Activated T-helper 1 cell treated with anti-CD3 and anti-CD28 coated beads, Interleukin-2, amount 50 U/mL, for 16 hours (primary cell): Measurements from ENCODE around the gene SDF4.
"Not testable (repeated sequence)": the region's sequence is repeated elsewhere in the genome, so short reads cannot be mapped to it uniquely, and the experiment has no call there.

Experiments used
- DNase-seq, 2 donors: peaks; one replicate each; pipeline ENCODE4 v3.0.0-alpha.2; 2020; ENCODE audit warnings: low read depth in 1 of 2, low spot score in 1 of 2

SDF4 gene

DNA sequence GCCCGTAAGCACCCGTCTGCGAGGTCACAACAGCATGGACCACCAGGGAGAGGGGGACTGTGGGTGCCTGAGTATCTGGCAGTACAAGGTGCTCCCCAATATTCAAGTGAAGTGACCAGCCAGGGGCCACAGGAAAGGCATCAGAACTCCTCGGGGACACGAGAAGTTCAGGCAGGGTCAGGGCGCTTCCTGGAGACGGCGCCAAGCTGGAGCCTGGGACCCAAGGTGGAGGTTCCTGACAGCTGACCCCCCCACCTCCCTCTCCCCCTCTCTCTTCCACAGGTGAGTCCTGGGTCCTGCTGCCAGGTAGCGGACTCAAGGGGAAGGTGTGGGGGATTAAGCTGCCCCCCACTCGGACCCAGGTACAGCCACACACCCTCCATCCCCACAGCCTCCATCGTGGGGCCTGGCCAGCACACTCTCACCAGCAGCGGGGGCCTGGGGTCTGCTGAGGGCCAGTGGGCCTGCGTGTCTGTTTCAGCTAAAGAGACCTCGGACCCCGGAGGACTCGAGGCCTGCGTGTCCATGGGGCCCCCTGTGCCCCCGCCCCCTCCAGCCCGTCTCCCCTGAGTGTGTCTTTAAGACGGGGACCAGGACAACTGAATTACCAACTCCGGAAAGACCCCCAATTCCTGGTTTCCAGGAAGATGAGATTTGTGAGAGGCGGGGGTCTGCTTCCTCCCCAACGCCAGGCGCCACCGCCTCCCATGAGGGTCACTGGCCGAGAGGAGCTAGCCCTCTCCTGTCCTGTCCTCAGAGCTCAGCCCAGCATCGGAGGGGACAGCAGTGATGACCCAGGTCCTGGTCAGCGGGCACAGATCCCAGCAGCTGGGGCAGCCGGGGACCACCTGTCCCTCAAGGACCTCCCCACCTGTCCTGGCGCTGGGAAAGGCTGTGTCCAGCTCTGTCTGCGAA is 31.6 kb downstream of the SDF4 start:
- no peak for DNase-seq

DNA sequence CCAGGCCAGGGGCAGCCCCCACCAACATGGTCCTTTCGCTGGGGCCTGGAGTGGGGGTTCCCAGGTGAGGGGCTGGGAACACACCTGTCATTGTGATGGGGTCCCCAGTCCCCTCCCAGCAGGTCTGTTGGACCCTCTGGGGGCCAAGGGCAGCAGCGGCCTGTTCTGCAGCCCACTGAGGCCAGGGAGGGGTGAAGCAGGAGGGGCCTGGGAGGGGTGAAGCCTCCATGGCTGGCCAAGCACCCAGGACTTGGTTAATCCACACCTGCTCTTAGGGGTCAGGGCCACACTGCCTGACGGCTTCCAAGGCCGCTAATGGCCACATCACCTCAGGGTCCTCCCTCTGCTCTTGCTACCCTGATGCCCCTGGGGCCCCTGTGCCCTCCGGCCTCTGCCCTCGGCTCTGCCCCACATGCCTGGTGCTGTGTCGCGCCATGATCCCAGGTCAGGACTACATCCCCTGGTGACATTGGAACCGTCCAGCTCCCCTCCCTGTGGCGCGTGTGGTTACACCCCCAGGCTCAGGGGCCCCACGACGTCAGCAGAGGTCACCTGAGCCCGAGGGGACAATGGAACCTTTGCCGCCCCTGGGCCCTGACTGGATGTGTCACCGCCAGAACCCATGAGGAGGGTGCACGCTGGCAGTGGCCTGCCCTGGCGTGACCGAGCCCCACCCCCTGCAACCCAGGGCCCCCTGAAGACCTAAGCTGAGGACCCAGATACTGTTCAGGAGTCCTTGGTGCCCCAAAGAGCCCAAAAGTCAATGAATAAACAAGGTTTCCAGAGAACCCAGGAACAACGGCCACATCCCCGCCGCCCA is 32.5 kb downstream of the SDF4 start:
- DNase-seq, result no peak

DNA sequence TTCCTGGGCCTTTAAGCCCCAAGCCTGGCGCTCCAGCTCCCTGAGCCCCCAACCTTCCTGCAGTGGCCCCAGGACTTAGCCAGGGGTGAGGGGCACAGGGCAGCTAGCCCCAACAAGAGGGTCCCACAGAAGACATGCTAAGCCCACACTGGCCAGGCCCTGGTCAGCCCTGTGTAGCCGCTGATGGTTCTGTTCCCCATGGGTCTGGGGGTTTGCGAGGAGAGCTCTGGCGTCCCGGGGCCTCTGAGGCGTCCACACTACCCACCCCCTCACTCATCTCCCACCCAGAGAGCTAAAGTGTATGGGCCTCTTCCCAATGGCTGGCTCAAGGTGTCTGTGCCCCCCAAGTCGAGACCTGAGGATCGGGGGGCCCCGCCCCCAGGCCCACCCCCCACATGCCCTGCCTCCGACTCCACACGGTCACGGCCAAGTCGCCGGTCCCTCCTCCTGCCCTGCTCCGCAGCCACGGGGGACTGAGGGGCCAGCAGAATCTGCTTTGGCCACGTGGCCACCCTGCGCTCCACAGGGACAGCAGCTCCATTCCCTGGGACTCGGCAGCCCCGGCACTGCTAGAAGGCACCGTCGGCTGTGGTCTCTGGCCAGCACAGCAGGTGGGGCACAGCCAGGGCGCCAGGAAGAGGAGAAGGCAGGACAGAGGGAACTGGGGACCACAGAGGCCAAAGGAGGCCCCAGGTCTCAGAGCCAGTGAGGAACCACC is 33.2 kb downstream of the SDF4 start:
- no peak for DNase-seq

DNA sequence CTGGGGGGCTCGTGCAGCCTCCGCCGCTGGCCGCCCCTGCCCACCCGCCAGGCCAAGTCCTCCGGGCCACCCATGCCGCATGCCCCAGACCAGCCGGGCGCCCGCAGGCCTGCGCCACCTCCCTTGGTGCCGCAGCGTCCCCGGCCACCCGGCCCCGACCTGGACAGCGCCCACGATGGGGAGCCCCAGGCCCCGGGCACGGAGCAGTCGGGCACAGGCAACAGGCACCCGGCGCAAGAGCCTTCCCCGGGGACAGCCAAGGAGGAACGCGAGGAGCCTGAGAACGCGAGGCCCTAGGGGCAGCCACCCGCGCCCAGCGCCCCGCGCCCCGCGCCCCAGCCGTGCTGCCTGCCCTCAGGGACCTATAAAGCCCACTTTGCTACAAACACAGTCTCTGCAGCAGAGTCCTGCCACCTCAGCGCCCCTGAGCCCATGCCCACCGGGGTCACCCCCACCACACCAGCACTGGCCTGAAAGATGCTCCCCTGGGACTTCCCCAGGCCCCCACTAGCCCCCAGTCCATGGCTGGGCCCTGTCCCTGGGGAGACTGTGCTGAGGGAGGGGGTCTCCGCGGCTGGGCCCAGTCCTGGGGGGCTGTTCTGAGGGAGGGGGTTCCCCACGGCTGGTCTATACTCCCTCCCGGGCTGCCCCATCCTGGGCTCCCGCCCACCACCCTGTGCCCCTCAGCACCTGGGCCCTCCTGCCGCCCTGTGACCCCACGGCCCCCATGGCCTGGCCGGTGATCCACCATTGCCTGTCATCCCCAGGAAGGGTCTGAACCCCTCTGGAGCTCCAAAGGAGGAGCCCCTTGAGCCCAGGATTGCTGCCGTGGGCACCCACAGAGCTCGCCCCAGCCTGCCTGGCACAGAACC is 34.0 kb downstream of the SDF4 start:
- DNase-seq, result no peak

DNA sequence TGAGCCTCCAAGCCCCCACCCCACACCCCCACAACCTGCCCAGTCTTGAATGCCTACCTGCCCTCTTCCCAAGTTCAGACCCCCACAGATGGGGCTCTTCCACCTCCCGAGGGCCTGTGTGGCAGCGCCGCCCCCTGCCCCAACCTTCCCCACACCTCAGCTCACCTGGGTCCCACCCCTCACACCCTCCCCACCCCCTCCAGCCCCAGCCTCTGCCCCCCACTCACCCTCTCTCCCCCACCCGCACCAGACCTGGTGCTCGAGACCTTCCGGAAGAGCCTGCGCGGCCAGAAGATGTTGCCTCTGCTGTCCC is 34.7 kb downstream of the SDF4 start:
- no peak for DNase-seq

DNA sequence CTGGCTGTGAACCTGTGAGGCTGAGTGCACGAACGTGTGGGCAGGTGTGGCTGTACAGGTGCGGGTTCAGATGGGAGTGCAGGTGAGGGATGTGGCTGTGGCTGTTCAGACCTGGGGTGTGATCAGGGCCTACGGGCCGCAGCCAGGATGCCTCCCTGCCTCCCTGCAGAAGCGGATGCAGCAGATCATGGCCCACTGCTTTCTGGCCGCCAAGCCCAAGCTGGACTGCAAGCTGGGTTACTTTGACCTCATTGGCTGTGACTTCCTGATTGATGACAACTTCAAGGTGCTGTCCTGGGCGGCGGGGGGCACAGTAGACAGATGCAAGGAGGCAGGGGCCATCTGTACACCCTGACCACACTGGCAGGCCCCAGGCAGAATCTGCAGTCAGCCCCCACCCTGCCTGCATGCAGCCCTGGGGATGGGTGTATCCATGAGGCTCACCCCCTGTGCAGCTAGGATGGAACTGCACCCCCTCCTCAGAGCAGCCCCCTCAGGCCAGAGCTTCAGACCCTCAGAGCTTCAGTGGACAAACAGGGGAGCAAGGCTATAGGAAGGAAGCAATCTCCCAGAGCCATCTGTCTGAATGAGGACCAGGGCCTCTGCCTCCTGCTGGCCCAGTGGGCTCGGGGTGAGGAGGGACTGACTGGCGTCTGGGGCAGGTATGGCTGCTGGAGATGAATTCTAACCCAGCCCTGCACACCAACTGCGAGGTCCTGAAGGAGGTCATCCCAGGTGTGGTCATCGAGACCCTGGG is 35.2 kb downstream of the SDF4 start:
- no peak for DNase-seq

DNA sequence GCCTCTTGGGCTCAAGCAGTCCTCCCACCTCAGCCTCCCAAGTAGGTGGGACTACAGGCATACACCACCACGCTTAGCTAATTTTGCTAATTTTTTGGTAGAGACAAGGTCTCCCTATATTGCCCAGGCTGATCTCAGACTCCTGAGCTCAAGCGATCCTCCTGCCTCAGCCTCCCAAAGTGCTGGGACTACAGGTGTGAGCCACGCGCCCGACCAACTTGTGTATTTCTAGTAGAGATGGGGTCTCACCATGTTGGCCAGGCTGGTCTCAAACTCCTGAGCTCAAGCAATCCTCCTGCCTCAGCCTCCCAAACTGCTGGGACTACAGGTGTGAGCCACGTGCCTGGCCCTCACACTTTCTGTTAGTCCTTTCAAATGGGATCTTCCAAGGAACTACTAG is 36.1 kb downstream of the SDF4 start:
- DNase-seq, result not testable (repeated sequence)

DNA sequence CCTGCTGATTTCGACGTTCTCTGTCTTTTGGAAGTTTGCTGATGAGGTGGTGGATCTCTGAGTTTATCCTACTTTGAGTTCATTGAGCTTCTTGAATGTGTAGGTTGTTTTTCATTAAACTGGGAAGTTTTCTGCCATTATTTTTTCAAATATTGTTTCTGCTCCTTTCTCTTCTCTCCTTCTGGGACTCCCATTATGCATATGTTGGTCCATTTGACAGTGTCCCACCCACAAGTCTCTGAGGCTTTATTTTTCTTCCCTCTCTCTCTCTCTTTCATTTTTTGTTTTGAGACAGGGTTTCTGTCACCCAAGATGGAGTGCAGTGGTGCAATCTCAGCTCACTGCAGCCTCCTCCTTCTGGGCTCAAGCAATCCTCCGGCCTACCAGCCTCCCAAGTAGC is 37.1 kb downstream of the SDF4 start:
- no peak for DNase-seq

DNA sequence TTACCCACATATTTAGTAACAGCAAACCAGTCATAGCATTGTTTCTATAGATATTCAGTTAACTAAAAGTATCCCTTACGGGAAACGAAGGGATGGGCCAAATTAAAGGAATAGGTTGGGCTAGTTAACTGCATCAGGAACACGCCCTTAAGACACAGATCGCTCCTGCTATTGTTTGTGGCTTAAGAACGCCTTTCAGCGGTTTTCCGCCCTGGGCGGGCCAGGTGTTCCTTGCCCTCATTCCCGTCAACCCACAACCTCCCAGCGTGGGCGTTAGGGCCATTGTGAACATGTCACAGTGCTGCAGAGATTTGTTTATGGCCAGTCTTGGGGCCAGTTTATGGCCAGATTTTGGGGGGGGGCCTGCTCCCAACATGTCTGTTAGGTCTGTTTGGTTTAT is 40.1 kb downstream of the SDF4 start:
- DNase-seq, result no peak

DNA sequence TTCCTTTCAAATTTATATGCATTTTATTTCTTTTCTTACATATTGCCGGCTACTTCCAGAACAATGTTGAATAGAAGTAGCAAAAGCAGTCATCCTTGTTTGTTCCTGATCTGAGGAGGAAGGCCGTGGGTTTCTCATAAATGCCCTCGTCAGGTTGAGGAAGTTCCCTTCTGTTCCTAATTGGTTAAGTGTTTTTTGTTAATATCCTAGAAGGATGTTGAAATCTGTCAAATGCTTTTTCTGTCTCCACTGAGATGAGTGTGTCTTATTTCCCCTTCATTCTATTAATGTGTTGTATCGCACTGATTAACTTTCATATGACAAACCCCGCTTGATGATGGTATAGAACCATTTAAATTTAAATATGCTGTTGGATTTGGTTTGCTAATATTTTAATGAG is 42.7 kb downstream of the SDF4 start:
- no peak for DNase-seq

DNA sequence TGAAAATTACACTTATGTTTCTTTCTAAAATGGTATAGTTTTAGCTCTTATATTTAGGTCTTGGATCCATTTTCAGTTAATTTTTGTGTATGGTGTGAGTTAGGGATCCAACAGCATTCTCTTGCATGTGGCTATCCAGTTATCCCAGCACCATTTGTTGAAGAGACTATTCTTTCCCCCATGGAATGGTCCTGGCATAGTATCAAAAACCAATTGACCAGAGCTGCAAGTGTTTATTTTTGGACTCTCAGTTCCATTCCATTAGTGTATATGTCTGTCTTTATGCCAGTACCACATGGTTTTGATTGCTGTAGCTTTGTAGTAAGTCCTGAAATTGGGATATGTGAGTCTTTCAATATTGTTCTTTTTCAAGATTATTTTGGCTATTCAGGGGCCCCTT is 43.9 kb downstream of the SDF4 start:
- no peak for DNase-seq

DNA sequence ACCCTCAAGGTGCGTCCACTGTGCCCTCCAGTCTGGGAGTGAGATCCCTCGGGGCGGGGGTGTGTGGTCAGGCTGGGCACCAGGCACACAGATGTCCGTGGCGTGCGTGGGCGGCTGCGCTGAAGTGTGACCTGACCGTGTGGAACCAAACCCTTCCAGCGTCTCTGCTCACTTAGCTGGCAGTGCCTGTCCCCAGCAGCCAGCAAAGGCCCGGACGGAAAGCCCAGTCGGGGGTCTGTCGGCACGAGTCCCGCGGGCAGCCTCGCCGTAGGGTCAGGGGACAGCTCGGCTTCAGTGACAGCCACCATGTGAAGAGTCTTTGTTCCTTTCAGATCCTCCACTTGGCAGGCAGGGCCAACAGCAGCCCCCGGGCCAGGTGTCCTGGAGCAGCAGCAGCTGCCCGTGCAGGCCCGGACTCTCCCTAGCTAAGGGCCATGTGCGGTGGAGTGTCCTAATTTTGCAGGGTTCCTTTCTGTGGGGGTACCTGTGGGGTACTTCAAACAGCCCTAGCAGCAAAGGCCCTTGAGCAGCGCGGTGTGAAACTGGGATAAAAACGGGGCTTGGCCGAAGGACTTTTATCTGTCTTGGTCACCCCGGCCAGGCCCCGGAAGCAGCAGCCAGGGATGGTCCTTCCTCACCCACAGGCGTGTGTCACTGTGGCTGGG is 46.6 kb downstream of the SDF4 start:
- DNase-seq, result no peak

DNA sequence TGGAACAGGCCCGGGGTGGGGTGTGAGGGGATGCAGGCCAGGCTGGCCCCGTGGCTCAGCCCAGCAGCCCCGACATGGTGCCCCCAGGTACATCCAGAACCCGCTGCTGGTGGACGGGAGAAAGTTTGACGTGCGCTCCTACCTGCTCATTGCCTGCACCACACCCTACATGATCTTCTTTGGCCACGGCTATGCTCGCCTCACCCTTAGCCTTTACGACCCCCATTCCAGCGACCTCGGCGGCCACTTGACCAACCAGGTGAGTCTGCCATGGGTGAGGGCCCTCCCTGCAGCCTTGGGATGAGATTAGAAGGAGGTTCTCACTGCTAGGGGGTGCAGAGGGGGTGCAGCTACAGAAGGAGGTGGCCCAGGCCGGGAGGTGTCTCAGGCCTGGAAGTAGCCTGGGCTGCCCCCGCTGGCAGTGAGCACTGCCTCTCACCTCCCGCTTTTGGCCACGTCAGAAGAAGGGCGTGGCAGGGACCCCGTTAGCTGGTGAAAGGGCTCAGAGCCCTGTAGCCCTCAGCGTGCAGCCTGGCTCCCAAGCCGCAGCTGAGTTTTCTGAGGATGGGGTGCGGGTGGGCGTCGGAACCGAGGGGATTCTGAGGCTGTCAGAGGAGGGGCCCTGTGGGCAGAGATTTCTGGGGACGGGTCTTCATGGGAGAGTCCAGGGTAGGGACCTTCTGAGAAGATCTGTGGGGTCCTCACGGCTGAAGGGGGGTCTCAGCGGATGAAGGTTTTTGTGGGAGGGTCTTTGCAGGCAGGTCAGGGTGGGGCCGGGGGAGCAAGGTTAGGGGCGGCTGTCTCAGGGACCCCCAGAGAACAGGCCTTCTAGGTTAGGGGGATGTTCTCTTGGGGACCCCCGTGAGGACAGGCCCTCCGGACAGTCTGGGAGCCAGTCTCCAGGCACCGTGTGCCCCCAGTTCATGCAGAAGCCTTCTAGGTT is 47.7 kb downstream of the SDF4 start:
- no peak for DNase-seq

DNA sequence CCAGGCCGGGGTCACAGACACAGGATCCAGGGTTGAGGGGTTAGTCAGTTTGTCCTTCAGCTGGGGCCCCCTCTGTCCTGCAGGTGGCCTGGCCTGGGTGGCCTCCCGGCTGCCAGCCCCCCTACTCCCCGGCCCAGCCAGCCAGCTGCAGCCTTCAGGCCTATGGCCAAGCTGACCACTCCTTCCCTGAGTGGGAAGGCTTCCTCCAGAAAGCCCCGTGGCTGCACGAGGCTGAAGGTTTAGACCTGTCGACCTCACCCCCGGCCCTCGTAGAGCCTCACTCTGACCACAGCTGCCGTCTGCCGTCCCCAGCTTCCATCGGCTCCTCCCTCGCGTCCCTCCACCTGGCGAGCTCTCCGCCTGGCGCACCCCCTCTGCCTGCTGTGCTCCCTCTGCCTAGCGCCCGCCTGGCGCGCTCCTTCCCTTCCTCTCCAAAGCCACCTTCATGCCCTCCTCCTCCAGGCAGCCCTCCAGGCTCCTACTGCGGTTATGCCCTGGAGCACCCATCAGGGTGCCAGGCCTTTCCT is 48.5 kb downstream of the SDF4 start:
- DNase-seq, result no peak

DNA sequence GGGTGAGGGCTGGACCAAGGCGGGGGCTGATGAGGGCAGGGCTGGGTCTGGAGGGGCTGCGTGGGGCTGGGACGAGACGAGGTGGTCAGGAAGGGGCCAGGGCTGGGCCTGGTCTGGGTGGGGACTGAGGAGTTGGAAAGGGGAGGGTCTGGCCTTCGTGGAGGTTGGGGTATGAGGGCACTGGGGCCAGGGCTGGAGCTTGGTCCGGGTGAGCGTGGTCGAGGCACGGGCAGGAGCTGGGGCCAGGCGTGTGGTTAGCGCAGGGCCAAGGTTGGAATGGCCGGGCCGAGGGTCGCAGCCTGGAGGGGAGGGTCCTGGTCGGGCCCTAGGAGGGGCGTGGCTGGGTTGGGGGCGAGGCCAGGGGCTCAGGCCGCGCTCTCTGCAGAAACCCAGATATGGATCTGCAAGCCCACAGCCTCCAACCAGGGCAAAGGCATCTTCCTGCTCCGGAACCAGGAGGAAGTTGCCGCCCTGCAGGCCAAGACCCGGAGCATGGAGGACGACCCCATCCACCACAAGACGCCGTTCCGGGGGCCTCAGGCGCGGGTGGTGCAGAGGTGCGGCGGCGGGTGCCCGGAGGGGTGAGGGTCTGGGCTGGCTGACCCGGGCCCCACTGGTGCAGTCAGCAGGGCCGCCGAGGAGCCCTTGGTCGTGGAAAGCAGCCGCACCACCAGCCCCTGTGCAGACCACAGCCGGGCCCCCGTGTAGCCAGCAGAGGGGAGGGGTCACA is 49.1 kb downstream of the SDF4 start:
- no peak for DNase-seq

DNA sequence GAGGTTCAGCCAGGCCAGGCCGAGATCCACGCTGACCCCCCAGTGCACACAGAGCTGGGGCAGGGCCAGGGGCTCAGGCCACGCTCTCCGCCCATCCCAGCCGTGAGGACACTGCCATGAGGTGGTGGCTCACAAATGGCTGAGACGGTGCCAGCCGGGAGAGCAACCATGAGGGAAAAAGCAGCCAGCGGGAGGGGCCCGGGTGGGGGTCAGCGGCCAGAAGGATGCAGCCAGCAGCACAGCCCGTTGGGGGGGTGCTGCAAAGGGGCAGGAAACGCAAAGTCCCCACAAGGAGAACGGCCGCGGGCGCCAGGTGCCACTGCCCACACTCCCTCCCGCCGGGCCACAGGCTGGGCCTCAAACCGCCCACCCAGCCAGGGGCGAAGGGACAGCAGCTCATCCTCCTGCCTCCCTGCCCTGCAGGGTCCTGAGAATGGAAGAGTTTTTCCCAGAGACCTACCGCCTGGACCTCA is 49.8 kb downstream of the SDF4 start:
- no peak for DNase-seq

DNA sequence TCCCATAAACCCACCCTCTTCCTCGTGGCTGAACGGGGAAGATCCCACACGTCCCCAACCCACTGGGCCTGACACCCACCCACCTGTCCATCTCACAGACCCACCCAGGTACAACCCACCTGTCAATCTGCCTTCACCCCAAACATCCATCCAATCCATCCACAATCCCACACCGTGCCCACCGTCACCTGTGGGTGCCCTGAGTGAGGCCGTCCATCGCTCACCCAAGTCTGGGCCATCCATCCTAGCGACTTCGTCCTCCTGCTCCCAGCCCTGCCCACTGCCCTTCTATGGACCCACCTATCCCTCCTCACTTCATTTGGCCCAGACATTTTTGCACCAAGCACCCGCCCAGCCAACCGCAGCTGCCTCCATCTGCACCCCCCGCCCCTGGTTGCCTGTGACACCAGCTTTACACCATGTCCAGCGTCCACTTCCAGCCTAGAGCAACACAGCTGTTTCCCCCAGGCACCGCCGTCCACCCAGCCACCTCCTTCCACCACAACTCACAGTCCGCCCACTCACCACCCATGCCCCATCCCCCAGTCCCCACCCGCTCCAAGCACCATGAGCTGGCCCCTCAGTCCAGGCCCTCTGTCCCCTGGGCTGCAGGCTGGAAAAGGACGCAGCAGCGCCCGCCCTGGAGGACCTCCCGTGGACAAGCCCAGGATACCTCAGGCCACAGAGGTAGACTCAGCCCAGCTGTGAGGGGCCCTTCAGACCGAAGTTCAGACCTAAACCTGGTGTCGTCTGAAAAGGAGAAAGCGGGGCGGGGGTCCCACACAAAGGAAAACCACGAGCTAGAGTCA is 50.5 kb downstream of the SDF4 start:
- no peak for DNase-seq
